ENCODE measurements around the gene TTBK2.

TTBK2 gene

DNA sequence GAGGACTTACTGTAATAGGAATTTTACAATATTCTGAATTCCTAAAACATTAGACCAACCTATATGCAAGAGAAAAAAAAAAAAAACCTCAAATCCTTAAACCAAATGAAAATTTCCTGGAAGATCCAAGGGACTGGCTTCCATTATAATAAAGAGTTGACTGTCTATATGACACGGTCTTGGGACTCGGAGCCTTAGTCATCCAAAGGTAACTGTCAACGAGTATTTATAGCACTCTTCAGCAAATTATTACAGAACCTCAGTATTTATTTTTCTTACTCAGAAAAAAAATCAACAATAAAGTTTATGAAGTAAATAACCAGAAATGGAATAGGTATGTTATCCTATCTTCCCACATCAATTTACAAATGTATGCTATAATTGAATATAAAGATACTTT, 66.0 kb downstream of the TTBK2 start:
- TF ChIP-seq, protein P1, sequence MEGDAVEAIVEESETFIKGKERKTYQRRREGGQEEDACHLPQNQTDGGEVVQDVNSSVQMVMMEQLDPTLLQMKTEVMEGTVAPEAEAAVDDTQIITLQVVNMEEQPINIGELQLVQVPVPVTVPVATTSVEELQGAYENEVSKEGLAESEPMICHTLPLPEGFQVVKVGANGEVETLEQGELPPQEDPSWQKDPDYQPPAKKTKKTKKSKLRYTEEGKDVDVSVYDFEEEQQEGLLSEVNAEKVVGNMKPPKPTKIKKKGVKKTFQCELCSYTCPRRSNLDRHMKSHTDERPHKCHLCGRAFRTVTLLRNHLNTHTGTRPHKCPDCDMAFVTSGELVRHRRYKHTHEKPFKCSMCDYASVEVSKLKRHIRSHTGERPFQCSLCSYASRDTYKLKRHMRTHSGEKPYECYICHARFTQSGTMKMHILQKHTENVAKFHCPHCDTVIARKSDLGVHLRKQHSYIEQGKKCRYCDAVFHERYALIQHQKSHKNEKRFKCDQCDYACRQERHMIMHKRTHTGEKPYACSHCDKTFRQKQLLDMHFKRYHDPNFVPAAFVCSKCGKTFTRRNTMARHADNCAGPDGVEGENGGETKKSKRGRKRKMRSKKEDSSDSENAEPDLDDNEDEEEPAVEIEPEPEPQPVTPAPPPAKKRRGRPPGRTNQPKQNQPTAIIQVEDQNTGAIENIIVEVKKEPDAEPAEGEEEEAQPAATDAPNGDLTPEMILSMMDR (IDR thresholded peaks at IDR 0.05; ENCODE audit: low read depth, low read length, missing control alignments) = no peak
- no peak overlapping the region for H3K4me3 ChIP-seq (ENCODE audit: low read depth, low read length)
- DNase-seq (ENCODE audit: low read depth) = no peak

DNA sequence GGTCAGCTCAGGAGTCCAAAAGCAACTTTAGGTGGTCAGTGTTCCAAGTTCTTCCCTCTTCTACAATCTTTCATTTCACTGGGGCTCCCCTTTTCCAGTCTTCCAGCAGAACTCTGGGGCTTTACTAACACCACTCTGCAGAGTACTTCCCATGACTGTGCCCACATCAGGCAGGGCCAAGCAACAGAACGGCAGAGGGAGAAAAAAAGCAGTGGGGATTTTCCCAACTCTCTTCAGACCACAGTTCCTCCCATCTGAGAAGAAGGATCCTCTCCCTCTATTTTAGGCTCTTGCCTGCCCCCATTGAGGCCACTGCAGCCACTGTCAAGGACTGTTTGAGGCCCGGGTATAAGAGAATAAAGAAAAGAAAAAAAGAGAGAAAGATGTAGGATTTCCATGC, 70.7 kb downstream of the TTBK2 start:
- no peak for DNase-seq (ENCODE audit: low read depth)
- H3K4me3 ChIP-seq (ENCODE audit: low read depth, low read length) = no peak overlapping the region
- TF ChIP-seq, protein P1 (IDR thresholded peaks at IDR 0.05; ENCODE audit: low read depth, low read length, missing control alignments) = no peak

DNA sequence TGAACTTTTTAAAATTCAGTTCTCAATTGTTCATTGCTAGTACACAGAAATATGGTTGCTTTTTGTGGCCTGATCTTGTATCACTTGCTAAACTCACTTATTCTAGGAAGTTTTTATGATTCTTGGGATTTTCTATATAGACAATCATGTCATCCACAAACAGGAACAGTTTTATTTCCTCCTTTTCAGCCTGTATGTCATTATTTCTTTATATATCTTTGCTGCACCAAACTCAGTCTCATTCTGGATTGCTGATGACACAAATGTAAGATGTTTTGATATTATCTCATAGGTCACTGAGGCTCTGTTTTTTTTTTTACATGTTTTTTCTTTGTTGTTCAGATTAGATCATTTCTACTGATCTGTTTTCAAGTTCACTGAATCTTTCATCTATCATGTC, 71.7 kb downstream of the TTBK2 start:
- DNase-seq (ENCODE audit: low read depth) = no peak
- no peak overlapping the region for H3K4me3 ChIP-seq (ENCODE audit: low read depth, low read length)
- TF ChIP-seq, protein P1 (IDR thresholded peaks at IDR 0.05; ENCODE audit: low read depth, low read length, missing control alignments) = no peak

DNA sequence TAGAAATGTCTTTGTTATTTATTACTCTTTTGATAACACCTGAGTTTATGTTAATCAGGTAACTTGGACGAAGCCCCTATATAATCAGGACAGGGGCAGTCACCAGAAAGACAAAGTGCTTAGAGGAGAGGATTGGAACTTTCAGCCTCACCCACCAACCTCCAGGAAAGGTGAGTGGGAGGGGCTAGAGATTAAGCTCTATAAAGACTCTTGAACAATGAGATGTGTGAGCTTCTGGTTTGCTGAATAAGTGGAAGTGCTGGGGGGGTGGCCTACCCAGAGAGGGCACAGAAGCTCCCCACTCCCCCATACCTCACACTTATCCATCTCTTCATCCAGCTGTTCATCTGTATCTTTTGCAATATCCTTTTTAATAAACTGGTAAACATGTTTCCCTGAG, 73.9 kb downstream of the TTBK2 start:
- TF ChIP-seq, protein P1 (IDR thresholded peaks at IDR 0.05; ENCODE audit: low read depth, low read length, missing control alignments) = no peak
- no peak for DNase-seq (ENCODE audit: low read depth)
- no peak overlapping the region for H3K4me3 ChIP-seq (ENCODE audit: low read depth, low read length)

DNA sequence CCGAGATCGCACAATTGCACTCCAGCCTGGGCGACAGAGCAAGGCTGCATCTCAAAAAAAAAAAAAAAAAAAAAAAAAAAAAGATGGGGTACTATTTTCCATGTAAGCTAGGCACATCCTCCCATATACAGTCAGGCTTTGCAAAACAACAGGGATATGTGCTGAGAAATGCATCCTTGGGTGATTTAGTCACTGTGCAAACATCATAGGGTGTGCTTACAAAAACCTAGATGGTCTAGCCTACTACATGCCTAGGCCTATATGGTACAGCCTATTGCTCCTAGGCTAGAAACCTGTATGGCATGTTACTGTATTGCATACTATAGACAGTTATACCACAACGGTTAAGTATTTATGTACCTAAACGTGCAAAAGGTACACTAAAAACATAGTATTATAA, 75.0 kb downstream of the TTBK2 start:
- DNase-seq (ENCODE audit: low read depth) = no peak
- H3K4me3 ChIP-seq (ENCODE audit: low read depth, low read length) = no peak overlapping the region
- TF ChIP-seq, protein P1 (IDR thresholded peaks at IDR 0.05; ENCODE audit: low read depth, low read length, missing control alignments) = no peak

DNA sequence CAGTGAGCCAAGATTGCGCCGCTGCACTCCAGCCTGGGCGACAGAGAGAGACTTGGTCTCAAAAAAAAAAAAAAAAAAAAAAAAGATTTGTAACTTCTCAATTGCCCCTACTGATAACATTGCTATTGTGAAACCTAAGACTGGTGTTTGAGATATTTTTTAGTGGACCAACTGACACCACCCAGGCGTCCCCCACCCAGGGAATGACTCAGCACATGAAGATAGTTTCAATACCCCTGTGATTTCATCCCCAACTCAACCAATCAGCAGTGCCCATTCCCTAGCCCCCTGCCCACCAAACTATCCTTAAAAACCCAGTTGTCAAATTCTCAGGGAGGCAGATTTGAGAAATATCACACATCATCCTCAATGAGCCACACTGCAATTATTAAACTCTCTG, 76.9 kb downstream of the TTBK2 start:
- DNase-seq (ENCODE audit: low read depth) = no peak
- no peak overlapping the region for H3K4me3 ChIP-seq (ENCODE audit: low read depth, low read length)
- TF ChIP-seq, protein P1 (IDR thresholded peaks at IDR 0.05; ENCODE audit: low read depth, low read length, missing control alignments) = no peak

DNA sequence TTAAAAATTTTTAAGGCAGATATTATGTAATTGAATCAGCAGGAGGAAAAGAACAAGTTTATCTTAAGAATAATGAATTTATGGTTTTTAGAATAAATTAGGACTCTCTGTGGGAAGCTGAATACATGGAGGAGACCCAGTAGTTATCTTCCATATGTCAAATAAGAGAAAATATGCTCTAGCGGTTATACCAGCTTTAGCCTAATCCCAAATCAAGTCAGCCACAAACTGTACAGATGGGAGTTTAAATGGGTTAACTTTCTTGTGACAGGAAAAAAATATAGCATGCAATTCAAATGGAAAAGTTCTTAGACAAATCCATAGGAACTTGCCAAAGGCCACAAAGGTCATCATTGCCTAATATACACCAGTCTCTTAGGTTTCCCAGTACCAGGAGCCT, 84.3 kb downstream of the TTBK2 start:
- DNase-seq (ENCODE audit: low read depth) = no peak
- TF ChIP-seq, protein P1 (IDR thresholded peaks at IDR 0.05; ENCODE audit: low read depth, low read length, missing control alignments) = no peak
- H3K4me3 ChIP-seq (ENCODE audit: low read depth, low read length) = no peak overlapping the region

Measured in GM12864 (cell line).